Fibroblast of lung (primary cell): ENCODE data around the gene CTTN. TPM values are rescaled to one million over a fixed set of nuclear protein-coding genes. Genes with fewer than 3 reads are reported as not detected.
A peak's percentile ranks its signal among the peaks of the same experiment; 100 is the strongest.

ENCODE experiments used
- DNase-seq, 2 donors: peaks; one replicate each; pipeline versions ENCODE4 v3.0.0 to v3.0.0-alpha.2; 2010; ENCODE audit warnings: low read depth in 2 of 2
- H2AFZ ChIP-seq: 2 replicates; pipeline ENCODE4 v1.5.1; 2012; ENCODE audit warnings: low read length, control low read depth, inconsistent platforms
- H3K27ac ChIP-seq: 2 replicates; pipeline ENCODE4 v1.5.1; 2011; ENCODE audit warnings: low read length, control low read depth; ENCODE audit not compliant: insufficient read depth
- H3K27me3 ChIP-seq: 2 replicates; pipeline ENCODE4 v1.5.1; 2011; ENCODE audit warnings: mild to moderate bottlenecking, low read length; ENCODE audit not compliant: control insufficient read depth, insufficient read depth
- H3K36me3 ChIP-seq: 2 replicates; pipeline ENCODE4 v1.5.1; 2011; ENCODE audit warnings: low read length; ENCODE audit not compliant: control insufficient read depth, insufficient read depth
- H3K4me1 ChIP-seq: 2 replicates; pipeline ENCODE4 v1.5.1; 2011; ENCODE audit warnings: low read length; ENCODE audit not compliant: control insufficient read depth, insufficient read depth; ENCODE audit errors: extremely low read depth
- H3K4me2 ChIP-seq: 2 replicates; pipeline ENCODE4 v1.5.1; 2011; ENCODE audit warnings: low read length, control low read depth; ENCODE audit not compliant: insufficient read depth; ENCODE audit errors: extremely low read depth
- H3K4me3 ChIP-seq, 4 experiments: fragments of 200-600 bp in 1 of 4; sonication (generic) in 1 of 4; replicated peaks in 1 of 4; 2 replicates each; pipeline ENCODE4 v1.5.1; 2011 to 2016; ENCODE audit warnings: low read length in 4 of 4, low read depth in 3 of 4, mild to moderate bottlenecking in 3 of 4, control low read depth in 2 of 4, inconsistent platforms in 1 of 4, mixed read lengths in 1 of 4; ENCODE audit not compliant: insufficient read depth in 1 of 4; ENCODE audit errors: control extremely low read depth in 1 of 4
- H3K79me2 ChIP-seq: 2 replicates; pipeline ENCODE4 v1.5.1; 2012; ENCODE audit warnings: mild to moderate bottlenecking, low read length, inconsistent platforms; ENCODE audit not compliant: control insufficient read depth, insufficient read depth
- H3K9ac ChIP-seq: 2 replicates; pipeline ENCODE4 v1.5.1; 2011; ENCODE audit warnings: mild to moderate bottlenecking, low read length, control low read depth; ENCODE audit not compliant: insufficient read depth
- H3K9me3 ChIP-seq: 2 replicates; pipeline ENCODE4 v1.5.1; 2012; ENCODE audit warnings: low read depth, low read length; ENCODE audit not compliant: control insufficient read depth, insufficient read depth
- H4K20me1 ChIP-seq: 2 replicates; pipeline ENCODE4 v1.5.1; 2011; ENCODE audit warnings: low read length; ENCODE audit not compliant: control insufficient read depth, insufficient read depth; ENCODE audit errors: extremely low read depth
- EZH2 ChIP-seq: IDR thresholded peaks from 2 replicates; pipeline ENCODE4 v1.5.1; 2012; ENCODE audit warnings: low read length, control low read depth, mild to moderate bottlenecking; ENCODE audit errors: missing control alignments
- polyA plus RNA-seq, 2 donors: library from polyadenylated mRNA; depleted of rRNA in 1 of 2; stranded (reverse) in 1 of 2; unstranded in 1 of 2; fragments of >200 nt; gene quantifications; 2 replicates each; pipeline ENCODE4 v1.2.1, GENCODE V29; 2011 to 2012; ENCODE audit warnings: missing spikeins in 1 of 2
- total RNA-seq: library from RNA; depleted of rRNA; stranded (reverse); fragments of >200 nt; gene quantifications from 2 replicates; pipeline ENCODE4 v1.2.1, GENCODE V29; 2014
- TF ChIP-seq, protein P1 (sequence below), 2 donors: IDR thresholded peaks in 1 of 2; conservative IDR thresholded peaks in 1 of 2; 1 replicate in 1 of 2; 2 replicates in 1 of 2; pipeline ENCODE4 v1.5.1; 2011 to 2012; ENCODE audit warnings: low read length in 2 of 2, control low read depth in 1 of 2, inconsistent platforms in 1 of 2, low read depth in 1 of 2, mild to moderate bottlenecking in 1 of 2

CTTN gene
- total and polyA plus RNA-seq, 2 donors (not counting 1 experiment from before 2014, with no cell fraction given) = 198 to 428 TPM

DNA sequence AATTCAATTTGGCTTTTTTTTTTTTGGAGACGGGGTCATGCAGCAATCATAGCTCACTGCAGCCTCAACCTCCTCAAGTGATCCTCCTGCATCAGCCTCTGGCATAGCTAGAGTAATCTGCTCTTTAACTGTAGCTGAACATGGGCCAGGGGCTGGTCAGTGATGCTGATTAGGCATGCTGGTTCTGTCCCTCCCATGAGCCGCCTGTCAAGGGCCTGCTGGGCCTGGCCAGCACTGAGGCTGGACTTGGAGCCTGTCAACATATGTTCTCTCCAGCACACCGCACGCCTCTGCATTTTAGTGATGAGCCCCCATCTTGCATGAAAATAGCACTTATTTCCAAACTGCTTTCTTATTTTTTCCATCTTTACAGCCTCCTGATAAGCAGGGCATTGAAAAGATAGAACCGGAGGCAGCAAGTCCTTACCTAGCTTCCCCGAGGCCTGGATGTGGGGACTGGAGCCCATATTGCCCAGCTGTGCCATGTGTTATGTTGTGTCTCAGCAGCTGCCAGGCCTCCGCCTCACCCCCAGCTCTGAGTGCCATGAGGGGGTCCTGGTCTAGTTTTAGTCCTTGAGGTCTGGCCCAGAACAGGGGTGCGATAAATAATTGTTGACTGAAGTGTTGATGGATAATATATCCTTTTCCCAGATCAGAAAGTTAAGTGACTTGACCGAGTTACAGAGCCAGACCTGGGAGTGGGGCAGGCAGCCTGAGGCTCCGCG is 80.0 kb downstream of the CTTN start:
- peaks cover 5% of the 10 kb centered on the region for H3K4me1 ChIP-seq
- H3K36me3 ChIP-seq = no peaks in the 10 kb centered on the region
- TF ChIP-seq, protein P1, sequence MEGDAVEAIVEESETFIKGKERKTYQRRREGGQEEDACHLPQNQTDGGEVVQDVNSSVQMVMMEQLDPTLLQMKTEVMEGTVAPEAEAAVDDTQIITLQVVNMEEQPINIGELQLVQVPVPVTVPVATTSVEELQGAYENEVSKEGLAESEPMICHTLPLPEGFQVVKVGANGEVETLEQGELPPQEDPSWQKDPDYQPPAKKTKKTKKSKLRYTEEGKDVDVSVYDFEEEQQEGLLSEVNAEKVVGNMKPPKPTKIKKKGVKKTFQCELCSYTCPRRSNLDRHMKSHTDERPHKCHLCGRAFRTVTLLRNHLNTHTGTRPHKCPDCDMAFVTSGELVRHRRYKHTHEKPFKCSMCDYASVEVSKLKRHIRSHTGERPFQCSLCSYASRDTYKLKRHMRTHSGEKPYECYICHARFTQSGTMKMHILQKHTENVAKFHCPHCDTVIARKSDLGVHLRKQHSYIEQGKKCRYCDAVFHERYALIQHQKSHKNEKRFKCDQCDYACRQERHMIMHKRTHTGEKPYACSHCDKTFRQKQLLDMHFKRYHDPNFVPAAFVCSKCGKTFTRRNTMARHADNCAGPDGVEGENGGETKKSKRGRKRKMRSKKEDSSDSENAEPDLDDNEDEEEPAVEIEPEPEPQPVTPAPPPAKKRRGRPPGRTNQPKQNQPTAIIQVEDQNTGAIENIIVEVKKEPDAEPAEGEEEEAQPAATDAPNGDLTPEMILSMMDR (conservative IDR thresholded peaks at IDR 0.05 in 1 of 2, IDR thresholded peaks at IDR 0.05 in 1 of 2; ENCODE audit: low read depth in 1 of 2, low read length in 2 of 2) = no peak
- TF ChIP-seq EZH2 = no peak
- H3K4me2 ChIP-seq = no peak overlapping the region
- H3K9me3 ChIP-seq = no peaks in the 10 kb centered on the region
- H3K27me3 ChIP-seq = no peaks in the 10 kb centered on the region
- H3K27ac ChIP-seq = no peak overlapping the region
- H3K9ac ChIP-seq = no peak overlapping the region
- H3K79me2 ChIP-seq = no peaks in the 10 kb centered on the region
- DNase-seq = no peak
- H2AFZ ChIP-seq = no peak overlapping the region
- no peak overlapping the region for H3K4me3 ChIP-seq
- H4K20me1 ChIP-seq = no peaks in the 10 kb centered on the region

DNA sequence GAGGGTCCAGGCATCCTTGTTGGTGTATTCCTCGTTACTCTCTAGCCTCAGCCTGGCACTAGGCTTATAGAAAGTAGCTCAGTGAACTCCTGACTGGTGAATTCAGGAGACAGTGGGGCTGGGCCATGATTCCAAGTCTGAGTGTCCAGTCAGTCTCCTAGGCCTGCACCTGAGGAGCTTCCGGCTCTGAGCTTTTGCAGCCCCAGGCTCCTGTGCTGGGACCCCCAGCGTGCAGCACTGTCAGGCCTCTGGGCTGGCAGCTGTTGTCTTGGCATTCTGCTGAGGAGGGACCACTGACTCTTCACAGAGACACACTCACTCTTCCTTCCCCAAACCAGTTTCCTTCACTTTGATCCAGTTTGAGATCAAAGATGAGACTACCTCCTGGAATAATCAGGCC is 82.4 kb downstream of the CTTN start:
- Histone ChIP-seq H3K27ac (no peak overlapping the region), H2AFZ (no peak overlapping the region), H3K9ac (no peak overlapping the region), H4K20me1 (no peaks in the 10 kb centered on the region), H3K4me2 (no peak overlapping the region), H3K4me3 (no peak overlapping the region), H3K79me2 (no peaks in the 10 kb centered on the region), H3K27me3 (no peaks in the 10 kb centered on the region), H3K9me3 (no peaks in the 10 kb centered on the region), H3K36me3 (no peaks in the 10 kb centered on the region), H3K4me1 (peaks cover 5% of the 10 kb centered on the region)
- TF ChIP-seq, protein P1 (conservative IDR thresholded peaks at IDR 0.05 in 1 of 2, IDR thresholded peaks at IDR 0.05 in 1 of 2; ENCODE audit: low read depth in 1 of 2, low read length in 2 of 2) = no peak
- TF ChIP-seq EZH2 = no peak
- no peak for DNase-seq

DNA sequence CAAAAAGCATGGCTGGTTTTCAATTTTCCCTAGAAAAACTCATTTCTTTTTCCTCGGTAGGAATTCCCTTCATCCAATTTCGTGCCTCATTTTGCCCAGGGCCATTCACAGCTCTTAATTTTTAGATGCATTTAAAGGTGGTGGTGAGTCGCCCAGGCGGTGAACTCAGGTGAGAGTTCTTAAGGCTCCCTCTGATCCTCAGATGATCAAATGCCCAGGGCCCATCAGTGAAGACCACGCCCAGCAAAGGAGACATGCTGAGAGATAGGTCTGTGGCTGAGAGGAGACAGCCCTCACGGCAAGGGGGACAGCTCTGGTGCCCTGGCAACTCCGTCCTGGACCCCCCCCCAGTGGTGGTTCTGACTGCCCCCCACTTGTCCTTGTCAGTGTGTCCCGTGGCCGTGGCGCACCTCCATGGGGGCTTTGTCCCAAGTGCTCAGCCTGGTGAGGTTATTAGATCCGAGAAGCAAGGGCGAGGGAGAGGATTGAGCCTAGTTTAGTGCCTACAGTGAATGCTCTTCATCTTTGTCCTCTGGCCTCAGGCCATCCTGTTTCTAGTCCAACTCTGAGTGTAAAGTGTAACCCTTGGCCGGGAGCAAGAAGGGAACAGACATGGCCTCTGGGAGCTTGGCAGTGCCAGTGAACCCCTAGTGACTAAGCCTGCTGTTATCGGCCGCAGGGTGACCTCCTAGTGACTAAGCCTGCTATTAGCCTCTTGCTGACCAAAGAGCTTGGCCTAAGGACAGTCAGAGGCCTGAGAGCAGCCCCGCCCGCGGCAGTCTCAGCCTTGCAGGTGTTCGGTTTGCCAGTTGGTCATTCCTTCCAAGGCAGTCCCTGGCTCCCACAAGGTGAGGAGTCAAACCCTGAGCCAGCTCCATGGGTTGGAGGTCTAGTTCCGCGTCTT is 83.5 kb downstream of the CTTN start:
- H3K4me1 ChIP-seq = peaks cover 5% of the 10 kb centered on the region
- no peak overlapping the region for H3K9ac ChIP-seq
- no peaks in the 10 kb centered on the region for H3K9me3 ChIP-seq
- no peaks in the 10 kb centered on the region for H3K27me3 ChIP-seq
- no peaks in the 10 kb centered on the region for H4K20me1 ChIP-seq
- TF ChIP-seq, protein P1 (conservative IDR thresholded peaks at IDR 0.05 in 1 of 2, IDR thresholded peaks at IDR 0.05 in 1 of 2; ENCODE audit: low read depth in 1 of 2, low read length in 2 of 2) = no peak
- no peak for TF ChIP-seq EZH2
- peak overlapping the region; percentile 59 for H3K4me2 ChIP-seq
- no peaks in the 10 kb centered on the region for H3K36me3 ChIP-seq
- no peaks in the 10 kb centered on the region for H3K79me2 ChIP-seq
- no peak overlapping the region for H2AFZ ChIP-seq
- no peak overlapping the region for H3K4me3 ChIP-seq
- DNase-seq = peak; percentile 80 to 82
- H3K27ac ChIP-seq = peak overlapping the region; percentile 23
